Uterus (tissue), 4 donors: ENCODE data around the gene AMH. TPM values are rescaled to one million over a fixed set of nuclear protein-coding genes. Genes with fewer than 3 reads are reported as not detected.

Source experiments
- DNase-seq, 2 donors: peaks; one replicate each; pipeline ENCODE4 v3.0.0-alpha.2; 2019 to 2020
- H3K27ac ChIP-seq, 2 donors: fragments of 200-600 bp; sonication (generic); 1 replicate in 1 of 2; 2 replicates in 1 of 2; pipeline ENCODE4 v1.5.1; 2016 to 2018
- H3K27me3 ChIP-seq, 2 donors: fragments of 200-600 bp; sonication (generic); one replicate each; pipeline ENCODE4 v1.5.1; 2018 to 2019; ENCODE audit warnings: control low read depth in 1 of 2
- H3K36me3 ChIP-seq, 2 donors: fragments of 200-600 bp; sonication (generic); one replicate each; pipeline ENCODE4 v1.5.1; 2019; ENCODE audit warnings: control low read depth in 1 of 2
- H3K4me1 ChIP-seq, 2 donors: fragments of 200-600 bp; sonication (generic); one replicate each; pipeline ENCODE4 v1.5.1; 2018 to 2019; ENCODE audit warnings: control low read depth in 1 of 2
- H3K4me3 ChIP-seq, 2 donors: fragments of 200-600 bp; sonication (generic); 1 replicate in 1 of 2; 2 replicates in 1 of 2; pipeline ENCODE4 v1.5.1; 2018 to 2019; ENCODE audit warnings: mild to moderate bottlenecking in 1 of 2
- H3K9me3 ChIP-seq, 2 donors: fragments of 200-600 bp; sonication (generic); one replicate each; pipeline ENCODE4 v1.5.1; 2019; ENCODE audit warnings: control low read depth in 1 of 2
- CTCF ChIP-seq, 4 experiments: fragments of 200-600 bp in 2 of 4; fragments of 450-650 bp in 2 of 4; sonication (generic) in 2 of 4; IDR thresholded peaks; one replicate each; pipeline ENCODE4 v1.5.1; 2016 to 2019; ENCODE audit warnings: antibody characterized with exemption in 4 of 4, mild to moderate bottlenecking in 2 of 4, moderate library complexity in 1 of 4
- POLR2A ChIP-seq, 2 donors: fragments of 450-650 bp; IDR thresholded peaks; one replicate each; pipeline ENCODE4 v1.6.1; 2016; ENCODE audit warnings: antibody characterized with exemption in 2 of 2, mild to moderate bottlenecking in 1 of 2, moderate library complexity in 1 of 2
- intact Hi-C: fragments of 100-400 bp; cut with DNase I; formaldehyde crosslinking; loops from one replicate; pipeline ENCODE4 v1.15.1; 2023; ENCODE audit warnings: low total_unique reads
- total RNA-seq, 4 donors: library from RNA; depleted of rRNA in 3 of 4; stranded (reverse); fragments of >200 nt in 3 of 4; gene quantifications; one replicate each; pipeline versions ENCODE4 v1.1.0 to v1.2.4, GENCODE V29; 2014 to 2023
- donor health status: DM: yes; HTN: yes; CAD: no.

Gene AMH
- total RNA-seq, 4 donors from 2014 or later: 0.35 to 3.5 TPM; not detected in 2

GRCh38 chr19:2216361-2217225 lies 32.5 kb upstream of the AMH start:
- TF ChIP-seq CTCF (IDR thresholded peaks at IDR 0.05) (no peak), POLR2A (IDR thresholded peaks at IDR 0.05) (no peak)
- Histone ChIP-seq H3K4me3 (no peak overlapping the region), H3K4me1 (no peaks in the 10 kb centered on the region), H3K9me3 (no peaks in the 10 kb centered on the region), H3K27ac (no peak overlapping the region), H3K27me3 (no peaks in the 10 kb centered on the region), H3K36me3 (no peaks in the 10 kb centered on the region)
- intact Hi-C loops: no loop called here
- DNase-seq: no peak

DNA sequence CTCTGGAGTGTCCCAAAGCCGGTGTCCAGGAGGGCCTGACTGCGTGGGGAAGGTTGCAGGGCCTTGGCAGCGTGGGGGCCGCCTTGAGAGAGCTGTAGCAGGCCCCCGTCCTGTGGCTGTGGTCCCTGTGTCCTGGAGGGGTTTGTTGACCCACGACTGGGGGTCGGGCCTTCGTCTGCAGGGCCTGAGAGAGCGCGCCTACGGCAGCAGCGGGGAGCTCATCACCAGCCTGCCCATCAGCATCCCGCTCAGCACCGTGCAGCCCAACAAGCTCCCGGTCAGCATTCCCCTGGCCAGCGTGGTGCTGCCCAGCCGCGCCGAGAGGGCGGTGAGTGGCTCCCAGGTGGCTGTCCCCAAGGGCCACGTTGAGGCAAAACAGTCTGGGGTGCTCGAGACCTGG lies 31.5 kb upstream of the AMH start:
- Histone ChIP-seq H3K4me1 (no peaks in the 10 kb centered on the region), H3K27me3 (no peaks in the 10 kb centered on the region), H3K27ac (no peak overlapping the region), H3K36me3 (no peaks in the 10 kb centered on the region), H3K9me3 (no peaks in the 10 kb centered on the region), H3K4me3 (no peak overlapping the region)
- DNase-seq: no peak
- intact Hi-C loops: no loop called here
- TF ChIP-seq CTCF (IDR thresholded peaks at IDR 0.05) (no peak), POLR2A (IDR thresholded peaks at IDR 0.05) (no peak)

- no peak overlapping the region for H3K27ac ChIP-seq
- TF ChIP-seq CTCF (IDR thresholded peaks at IDR 0.05): no peak
- TF ChIP-seq POLR2A (IDR thresholded peaks at IDR 0.05): no peak
- no peak for DNase-seq
- no peaks in the 10 kb centered on the region for H3K36me3 ChIP-seq
- intact Hi-C loops: no loop called here
- no peaks in the 10 kb centered on the region for H3K4me1 ChIP-seq
- no peak overlapping the region for H3K4me3 ChIP-seq
- no peaks in the 10 kb centered on the region for H3K9me3 ChIP-seq
- H3K27me3 ChIP-seq: no peaks in the 10 kb centered on the region
Observed at GRCh38 chr19:2219726-2220125, 29.4 kb upstream of the AMH start.

DNA sequence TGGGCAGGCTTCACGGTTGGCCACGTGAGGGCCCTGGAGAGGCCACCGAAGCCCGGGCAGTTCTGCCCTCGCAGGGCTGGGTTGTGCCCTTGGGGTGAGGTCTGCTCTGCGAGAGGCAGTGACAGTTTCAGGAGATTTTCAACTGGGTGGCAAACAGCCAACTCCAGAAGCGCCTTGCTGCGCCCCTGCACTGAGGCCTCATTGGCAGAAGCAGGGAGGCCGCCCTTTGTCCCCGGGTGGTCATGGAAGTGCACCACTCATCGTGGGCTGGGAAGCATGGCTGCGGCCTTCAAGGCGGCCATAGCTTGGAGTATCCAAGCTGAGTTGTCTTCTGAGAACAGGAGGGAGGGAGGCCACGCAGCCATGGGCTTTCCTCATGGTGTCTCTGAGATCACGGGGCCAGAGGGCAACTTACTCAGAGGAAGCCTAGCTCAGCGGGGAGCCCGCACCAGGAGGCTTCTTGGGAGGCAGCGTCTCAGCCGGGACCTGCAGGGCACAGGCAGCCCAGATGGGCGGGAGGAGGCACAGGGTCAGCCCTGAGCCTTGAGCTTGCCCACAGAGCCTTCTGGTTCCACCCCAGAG lies 27.8 kb upstream of the AMH start:
- H3K27ac ChIP-seq: no peak overlapping the region
- no peaks in the 10 kb centered on the region for H3K9me3 ChIP-seq
- no peak for TF ChIP-seq POLR2A (IDR thresholded peaks at IDR 0.05)
- no peak for TF ChIP-seq CTCF (IDR thresholded peaks at IDR 0.05)
- no peak for DNase-seq
- intact Hi-C loops: no loop called here
- H3K4me3 ChIP-seq: no peak overlapping the region
- H3K4me1 ChIP-seq: no peaks in the 10 kb centered on the region
- H3K27me3 ChIP-seq: no peaks in the 10 kb centered on the region
- no peaks in the 10 kb centered on the region for H3K36me3 ChIP-seq

DNA sequence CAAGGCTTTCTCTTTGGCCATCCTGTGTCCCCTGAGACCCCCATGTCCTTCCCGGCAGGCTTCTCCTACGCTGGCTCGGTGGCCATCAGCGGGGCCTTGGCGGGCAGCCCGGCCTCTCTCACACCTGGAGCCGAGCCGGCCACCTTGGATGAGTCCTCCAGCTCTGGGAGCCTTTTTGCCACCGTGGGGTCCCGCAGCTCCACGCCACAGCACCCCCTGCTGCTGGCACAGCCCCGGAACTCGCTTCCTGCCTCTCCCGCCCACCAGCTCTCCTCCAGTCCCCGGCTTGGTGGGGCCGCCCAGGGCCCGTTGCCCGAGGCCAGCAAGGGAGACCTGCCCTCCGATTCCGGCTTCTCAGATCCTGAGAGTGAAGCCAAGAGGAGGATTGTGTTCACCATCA lies 27.2 kb upstream of the AMH start:
- H3K4me1 ChIP-seq: no peaks in the 10 kb centered on the region
- DNase-seq: no peak
- H3K27me3 ChIP-seq: no peaks in the 10 kb centered on the region
- H3K36me3 ChIP-seq: no peaks in the 10 kb centered on the region
- H3K27ac ChIP-seq: no peak overlapping the region
- no peak overlapping the region for H3K4me3 ChIP-seq
- H3K9me3 ChIP-seq: no peaks in the 10 kb centered on the region
- intact Hi-C loops: no loop called here
- TF ChIP-seq POLR2A (IDR thresholded peaks at IDR 0.05): no peak
- TF ChIP-seq CTCF (IDR thresholded peaks at IDR 0.05): peak in 1 of 4 experiments; percentile 13
